Measurements from ENCODE around the gene ORMDL2.

DNA sequence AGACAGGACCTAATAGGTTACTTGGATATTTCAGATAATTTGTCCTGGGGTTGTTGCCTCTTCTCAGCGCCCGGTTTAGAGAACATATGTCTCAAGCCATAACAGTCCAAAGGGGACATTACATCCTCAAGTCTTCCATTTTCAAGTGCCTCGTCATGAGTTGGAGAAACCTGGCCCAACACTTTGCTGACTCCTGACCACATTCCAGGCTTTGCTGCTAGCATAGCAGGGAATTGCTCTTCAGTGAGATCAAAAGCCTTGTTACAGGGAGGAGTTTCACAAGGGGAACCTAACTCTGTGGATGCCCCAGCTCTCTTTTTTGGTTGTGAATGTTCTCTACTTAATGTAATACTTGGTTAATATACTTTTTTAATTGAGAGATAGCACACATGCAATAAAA, 33.1 kb downstream of the ORMDL2 start:
- TF ChIP-seq REST (IDR thresholded peaks at IDR 0.05; ENCODE audit: unreplicated experiment) (no peak), EZH2 (IDR thresholded peaks at IDR 0.05; ENCODE audit: low read depth, unreplicated experiment) (no peak), CTCF (conservative IDR thresholded peaks at IDR 0.05; ENCODE audit: low read depth in 2 of 2) (no peak), POLR2AphosphoS5 (IDR thresholded peaks at IDR 0.05; ENCODE audit: low read depth) (no peak), EZH2phosphoT487 (IDR thresholded peaks at IDR 0.05; ENCODE audit: unreplicated experiment) (no peak), ZNF331 (CRISPR knock-in tag; IDR thresholded peaks at IDR 0.05; ENCODE audit: low read depth) (no peak)
